IPS-NIHi7 (cell line): ENCODE results near the gene GPR152.
A peak's percentile ranks its signal among the peaks of the same experiment; 100 is the strongest.

Experiments
- DNase-seq: peaks from one replicate; pipeline ENCODE4 v3.0.0; 2012; ENCODE audit warnings: mixed read lengths; ENCODE audit errors: extremely low spot score

The GPR152 gene

GRCh38 chr11:67465189-67465510 is 12.6 kb upstream of the GPR152 start:
- DNase-seq: no peak

DNA sequence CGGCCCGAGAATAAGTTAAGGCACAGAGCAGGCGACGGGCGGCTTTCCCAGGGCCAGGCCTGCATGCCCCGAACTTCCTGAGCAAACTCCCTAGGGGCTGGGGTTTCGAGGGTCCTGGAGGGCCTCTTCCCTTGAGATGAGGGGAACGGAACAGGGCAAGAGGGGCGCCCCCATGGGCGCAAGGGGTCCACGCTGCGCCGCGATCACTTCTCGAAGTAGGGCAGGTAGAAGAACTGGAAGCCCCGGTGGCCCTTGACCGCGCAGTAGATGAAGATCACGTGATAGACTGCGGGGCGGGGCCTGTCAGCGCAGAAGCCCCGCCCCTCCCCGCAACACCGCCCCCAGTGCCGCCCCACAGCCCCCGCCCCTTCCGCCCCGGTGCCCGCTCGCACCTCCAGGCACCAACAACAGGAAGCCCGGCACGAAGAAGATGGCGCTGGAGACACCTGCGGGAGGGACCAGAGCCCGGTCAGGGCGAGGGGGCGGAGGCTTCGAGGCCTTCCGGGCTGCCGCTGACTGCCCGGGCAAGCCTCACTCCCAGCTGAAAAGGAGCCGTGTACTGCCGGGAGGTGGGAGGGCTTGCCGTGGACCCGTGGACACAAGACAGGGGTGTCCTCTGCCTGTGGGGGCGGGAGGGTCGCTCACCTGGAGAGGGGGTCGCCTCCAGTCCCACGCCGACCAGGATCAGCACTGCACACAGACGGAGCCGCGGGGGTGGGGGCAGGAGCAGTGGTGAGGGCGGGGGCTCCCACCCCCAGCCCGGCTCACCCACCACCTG is 12.1 kb upstream of the GPR152 start:
- DNase-seq: peak; percentile 95

DNA sequence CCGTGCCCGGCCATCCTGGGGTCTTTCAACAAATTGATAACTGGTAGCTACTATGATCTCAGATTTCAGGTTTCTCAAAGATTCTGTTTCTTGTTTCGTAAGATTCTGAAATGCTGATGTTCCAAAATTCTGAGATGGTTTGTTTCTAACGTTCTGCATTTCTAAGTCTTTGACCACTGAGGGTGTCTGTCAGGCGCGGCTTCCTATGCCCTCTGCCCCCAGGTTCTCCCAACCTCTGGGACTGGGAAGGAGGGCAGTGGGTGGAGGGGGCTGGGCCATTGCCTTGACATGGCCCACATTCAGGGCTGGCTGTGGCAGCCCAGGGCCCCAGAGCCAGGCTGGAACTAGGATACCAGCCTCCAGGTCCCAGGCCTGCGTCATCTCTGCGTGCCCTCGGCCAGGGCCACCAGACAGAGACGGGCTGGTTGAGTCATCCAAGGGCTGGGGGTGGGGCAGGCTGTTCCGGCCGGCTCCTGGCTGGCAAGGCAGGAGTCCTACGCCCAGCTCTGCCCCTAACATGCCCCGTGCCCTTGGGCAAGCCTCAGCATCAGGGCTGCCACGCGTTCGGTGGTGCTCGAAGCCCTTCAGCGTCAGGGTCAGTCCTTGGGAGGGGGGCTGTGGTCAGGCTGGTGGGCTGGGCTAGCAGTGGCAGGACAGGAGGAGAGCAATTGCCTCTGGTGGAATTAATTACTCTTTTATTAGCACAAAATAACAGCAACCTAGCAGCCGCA is 11.3 kb upstream of the GPR152 start:
- no peak for DNase-seq

GRCh38 chr11:67463186-67463585 is 10.7 kb upstream of the GPR152 start:
- DNase-seq: no peak

- no peak for DNase-seq
Observed at GRCh38 chr11:67458266-67458665, 5.7 kb upstream of the GPR152 start.

DNA sequence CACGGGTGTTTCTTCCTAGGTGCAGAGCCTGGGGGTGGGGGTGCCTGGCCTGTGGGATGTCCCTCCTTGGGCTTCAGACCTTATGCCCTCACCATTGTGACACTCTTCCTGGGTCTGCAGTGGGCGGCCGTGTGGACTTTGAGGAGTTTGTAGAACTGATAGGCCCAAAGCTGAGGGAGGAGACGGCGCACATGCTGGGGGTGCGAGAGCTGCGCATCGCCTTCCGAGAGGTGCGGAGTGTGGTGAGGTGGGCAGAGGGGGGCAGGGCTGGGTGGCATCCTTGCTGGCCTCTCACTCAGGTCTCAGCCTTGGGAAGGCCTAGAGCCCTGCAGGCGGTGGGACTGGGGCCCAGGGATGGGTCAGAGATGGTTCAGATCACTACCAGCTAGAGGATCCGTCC is 4.9 kb upstream of the GPR152 start:
- DNase-seq: no peak

- no peak for DNase-seq
Observed at GRCh38 chr11:67456068-67456705, 3.7 kb upstream of the GPR152 start.

- DNase-seq: no peak
Observed at GRCh38 chr11:67455054-67455453, 2.5 kb upstream of the GPR152 start, which contains the start of gene CABP4. Gene CABP4, plus strand, starts transcription at chr11:67455354. Its CDS starts 70 bp downstream, at chr11:67455424.

- DNase-seq: no peak
Observed at GRCh38 chr11:67453816-67454732, 1.5 kb upstream of the GPR152 start.

- DNase-seq: no peak
Observed at GRCh38 chr11:67451658-67451976, 912 bp downstream of the GPR152 start.

DNA sequence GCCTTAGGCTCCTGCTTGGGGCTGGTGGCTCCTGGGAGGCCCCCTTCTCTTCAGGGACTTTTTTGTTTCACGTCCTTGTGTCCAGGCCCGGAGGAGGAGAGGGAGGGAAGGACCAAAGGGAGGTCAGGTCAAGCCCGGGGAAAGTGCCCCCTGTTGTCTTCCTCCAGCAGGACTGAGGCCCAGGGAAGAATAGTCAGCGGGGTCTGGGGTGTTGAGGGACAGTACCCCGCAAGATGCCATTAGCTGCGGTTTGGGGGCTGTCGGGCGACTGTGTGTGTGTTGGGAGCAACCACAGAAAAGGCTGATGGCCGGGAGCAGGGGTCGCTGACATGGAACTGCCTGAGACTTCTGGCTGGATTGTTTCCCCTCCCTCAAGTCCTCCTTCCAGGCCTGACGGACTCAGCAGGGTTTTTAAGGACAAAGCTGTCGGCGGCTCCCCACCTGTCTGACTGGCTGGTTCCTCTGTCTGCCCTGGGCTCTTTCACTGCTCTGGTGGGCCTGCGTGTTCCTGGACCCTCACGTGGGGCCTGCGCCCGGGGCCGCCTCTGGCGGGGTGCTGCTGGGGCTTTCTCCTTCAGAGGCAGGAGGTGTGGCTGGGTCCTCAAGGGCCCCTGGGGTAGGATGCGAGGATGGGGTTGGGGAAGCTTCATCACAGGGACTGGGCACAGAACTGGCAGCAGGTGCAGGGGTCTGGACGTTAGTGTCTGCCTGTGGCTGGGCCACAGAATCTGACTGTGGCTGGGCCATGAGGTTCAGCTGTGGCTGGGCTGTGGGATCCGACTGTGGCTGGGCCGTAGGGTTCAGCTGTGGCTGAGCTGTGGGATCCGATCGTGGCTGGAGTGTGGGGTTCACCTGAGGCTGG is 1.5 kb downstream of the GPR152 start:
- DNase-seq: no peak

- no peak for DNase-seq
Observed at GRCh38 chr11:67449116-67449844, 3.2 kb downstream of the GPR152 start.

GRCh38 chr11:67448220-67448609 is 4.3 kb downstream of the GPR152 start:
- DNase-seq: no peak

DNA sequence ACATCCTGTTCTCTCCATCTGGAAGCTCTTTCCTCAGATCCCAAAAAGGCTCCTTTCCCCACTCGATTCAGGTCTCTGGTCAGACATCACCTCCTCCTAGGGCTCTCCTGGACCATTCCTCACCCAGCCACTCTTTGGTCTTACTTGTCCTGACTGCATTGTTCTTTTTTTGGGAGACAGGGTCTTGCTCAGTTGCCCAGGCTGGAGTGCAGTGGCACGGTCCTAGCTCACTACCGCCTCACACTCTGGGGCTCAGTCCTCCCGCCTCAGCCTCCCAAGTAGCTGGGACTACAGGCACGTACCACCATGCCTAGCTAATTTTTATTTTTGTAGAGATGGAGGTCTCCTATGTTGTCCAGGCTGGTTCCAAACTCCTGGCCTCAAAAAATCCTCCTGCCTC is 7.0 kb downstream of the GPR152 start:
- DNase-seq: no peak

- no peak for DNase-seq
Observed at GRCh38 chr11:67442504-67443404, 9.8 kb downstream of the GPR152 start.

GRCh38 chr11:67441731-67442351 is 10.7 kb downstream of the GPR152 start:
- DNase-seq: no peak

DNA sequence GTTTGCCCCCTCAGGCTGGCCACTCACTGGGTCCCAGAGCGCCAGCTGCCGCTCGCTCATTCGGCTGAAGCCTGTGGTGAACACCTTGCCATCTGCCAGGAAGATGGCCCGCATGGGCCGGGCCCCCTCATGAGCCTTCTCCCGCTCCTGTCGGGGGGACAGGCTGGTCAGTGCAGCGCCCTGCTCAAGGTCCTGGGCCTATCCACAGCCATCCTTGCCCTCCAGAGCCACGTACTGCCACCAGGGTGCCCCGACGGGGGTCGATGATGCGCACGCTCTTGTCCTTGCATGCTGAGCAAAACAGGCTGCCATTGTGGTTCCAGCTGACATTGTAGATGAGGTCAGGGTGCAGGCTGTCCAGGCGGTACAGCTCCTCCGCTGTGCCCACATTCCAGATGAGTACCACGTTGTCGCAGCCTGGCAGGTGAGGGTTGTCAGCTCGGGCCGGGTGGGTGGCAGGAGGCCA is 11.4 kb downstream of the GPR152 start:
- no peak for DNase-seq

- DNase-seq: no peak
Observed at GRCh38 chr11:67440229-67441097, 12.1 kb downstream of the GPR152 start.
